Colon (tissue), 2 donors: ENCODE measurements around the gene PRELID3B.

Experiments
- FAIRE-seq: peaks from 2 replicates; lab custom pipeline; 2012; peaks lifted over from hg19 to GRCh38; lab: Jason Lieb, UNC
- donor health status: control.
- donor health status: control.

PRELID3B gene

DNA sequence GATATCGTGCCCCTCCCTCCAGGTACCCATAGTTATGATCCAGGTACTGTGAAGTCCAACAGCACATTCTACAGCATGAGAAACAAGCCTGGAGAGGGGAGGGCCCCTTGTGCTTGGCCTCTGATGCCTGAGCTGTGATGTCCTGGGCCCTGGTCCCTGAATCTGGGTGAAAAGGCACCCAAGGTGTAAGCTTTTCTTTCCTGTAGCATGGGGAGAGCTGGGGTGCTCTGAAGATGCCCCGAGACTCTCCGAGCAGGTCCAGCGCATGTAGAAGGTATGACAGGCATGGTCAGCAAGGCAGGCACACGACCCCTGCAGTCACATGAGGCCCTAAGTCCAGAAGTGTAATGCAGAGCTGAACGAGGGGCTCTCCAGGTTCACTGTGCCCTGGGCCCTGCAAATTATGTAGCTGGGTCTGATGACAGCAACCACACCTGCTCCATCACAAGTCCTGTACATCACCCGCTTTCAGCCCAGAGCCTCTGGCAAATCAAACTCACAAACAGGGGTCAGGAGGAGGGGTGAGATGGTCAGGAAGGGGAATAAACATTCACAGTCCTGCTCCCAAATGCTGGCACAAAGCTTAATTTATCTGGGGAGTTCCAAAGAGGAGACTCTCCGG is 33.8 kb downstream of the PRELID3B start:
- no peak for FAIRE-seq

DNA sequence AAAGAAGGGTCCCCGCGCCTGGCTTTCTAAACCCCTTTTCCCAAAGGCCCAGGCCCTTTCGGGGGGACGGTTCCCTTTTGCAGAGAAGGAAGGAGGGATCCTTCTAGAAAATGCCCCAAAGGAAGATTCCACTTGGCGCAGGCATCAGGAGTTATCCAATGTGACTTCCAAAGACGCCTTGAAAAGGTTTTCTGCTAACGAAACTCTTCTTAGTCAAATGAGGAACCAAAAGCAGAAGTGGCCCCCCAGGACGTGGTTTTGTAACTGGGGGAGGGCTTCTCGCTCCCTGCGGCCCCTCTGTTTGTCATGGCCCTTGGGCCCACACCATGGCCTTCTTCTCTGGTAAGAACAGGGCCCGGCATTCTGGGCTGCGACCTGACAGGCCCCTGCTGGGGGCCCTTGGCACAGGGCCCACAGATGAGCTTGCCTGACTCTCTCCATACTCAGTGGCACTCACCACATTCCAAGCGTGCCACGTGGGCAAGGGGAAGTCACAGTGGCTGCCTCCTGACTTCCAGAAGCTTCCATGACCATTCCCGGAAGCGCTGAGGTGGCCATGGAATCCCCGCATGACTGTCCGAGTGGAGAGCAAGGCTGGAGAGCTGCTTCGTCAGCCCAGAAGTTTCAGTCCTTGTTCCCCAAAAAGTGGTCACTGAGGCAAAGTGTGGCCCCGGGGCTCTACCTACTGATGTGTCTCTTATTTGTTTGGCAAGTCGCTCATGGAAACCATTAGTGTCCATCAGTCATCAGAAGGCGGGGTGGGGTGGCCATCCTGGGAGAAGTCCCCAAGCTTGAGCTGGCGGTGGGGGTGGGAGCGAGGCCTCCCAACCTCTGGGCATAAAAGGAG is 34.7 kb downstream of the PRELID3B start:
- FAIRE-seq: no peak

DNA sequence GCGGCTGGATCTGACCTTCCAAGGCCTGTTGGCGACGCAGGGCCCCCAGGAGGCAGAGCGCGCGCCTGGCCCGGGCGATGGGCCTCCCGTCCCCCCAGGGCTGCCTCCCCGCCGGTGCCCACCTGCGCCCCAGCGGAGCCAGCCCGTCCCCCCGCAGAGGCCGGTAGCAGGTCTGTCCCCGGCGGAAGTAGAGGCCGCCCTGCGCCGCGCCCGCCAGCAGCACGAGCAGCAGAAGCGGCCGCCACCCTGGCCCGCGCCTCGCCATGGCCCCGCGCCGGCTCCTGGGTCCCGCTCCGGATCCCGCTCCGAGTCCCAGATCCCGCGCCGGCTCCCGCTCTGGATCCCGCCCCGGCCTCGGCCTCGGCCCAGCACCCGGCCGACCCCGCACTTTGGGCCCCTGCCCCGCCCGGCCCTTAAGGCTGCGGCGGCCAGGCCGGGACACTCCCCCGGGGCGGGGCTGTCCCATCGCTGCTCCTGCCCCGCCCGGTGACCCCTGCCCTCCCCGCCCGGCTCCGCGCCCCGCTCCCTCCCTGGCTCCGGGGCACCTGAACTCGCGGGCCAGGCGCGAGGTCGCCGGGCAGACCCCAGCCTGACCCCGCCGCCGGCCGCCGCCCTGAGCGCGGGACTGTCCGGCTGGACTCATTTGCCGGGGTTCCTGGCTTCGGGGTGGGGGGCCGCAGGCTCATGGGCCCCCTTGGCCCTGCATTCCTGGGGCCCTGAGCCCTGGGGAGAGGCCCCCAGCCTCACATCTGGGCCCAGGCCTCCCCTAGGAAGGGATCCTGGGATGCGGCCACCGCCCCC is 35.5 kb downstream of the PRELID3B start, which contains the start of gene CTSZ:
Gene CTSZ (minus strand): TSS at position 391 of the 801 bp plus-strand sequence. CDS start 126 bp downstream, at position 265.
- no peak for FAIRE-seq

DNA sequence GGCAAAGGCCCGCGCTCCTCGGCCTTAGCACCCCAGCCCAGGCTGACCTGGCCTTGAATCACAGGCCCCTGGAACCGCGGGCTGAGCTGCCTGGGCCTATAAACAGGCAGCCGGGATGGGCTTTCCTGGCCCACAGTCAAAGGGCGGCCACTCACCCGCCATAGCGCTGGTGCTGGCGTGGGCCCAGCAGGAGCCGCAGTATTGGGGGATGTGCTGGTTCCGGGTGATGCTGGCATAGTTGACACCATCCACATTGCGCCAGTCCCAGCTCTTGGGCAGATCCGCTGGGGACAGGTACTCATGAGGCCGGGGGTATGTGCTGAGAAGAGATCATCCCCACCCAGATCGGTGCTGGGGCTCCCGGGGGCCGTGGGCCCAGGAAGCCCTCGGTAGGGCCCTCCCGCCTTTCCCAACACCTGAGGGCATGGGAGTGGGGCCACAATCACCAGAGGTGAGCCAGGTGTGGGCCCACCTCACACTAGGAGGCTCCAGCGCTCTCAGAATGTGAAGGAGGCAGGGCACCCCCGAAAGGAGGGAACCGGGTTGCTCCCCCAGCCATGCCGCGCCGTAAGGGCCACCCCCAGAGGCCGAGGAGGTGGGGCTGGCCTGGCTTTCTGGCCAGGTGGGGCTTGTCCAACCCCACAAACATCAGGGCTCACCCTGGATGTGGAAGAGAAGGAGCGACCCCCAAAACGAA is 36.3 kb downstream of the PRELID3B start:
- no peak for FAIRE-seq

DNA sequence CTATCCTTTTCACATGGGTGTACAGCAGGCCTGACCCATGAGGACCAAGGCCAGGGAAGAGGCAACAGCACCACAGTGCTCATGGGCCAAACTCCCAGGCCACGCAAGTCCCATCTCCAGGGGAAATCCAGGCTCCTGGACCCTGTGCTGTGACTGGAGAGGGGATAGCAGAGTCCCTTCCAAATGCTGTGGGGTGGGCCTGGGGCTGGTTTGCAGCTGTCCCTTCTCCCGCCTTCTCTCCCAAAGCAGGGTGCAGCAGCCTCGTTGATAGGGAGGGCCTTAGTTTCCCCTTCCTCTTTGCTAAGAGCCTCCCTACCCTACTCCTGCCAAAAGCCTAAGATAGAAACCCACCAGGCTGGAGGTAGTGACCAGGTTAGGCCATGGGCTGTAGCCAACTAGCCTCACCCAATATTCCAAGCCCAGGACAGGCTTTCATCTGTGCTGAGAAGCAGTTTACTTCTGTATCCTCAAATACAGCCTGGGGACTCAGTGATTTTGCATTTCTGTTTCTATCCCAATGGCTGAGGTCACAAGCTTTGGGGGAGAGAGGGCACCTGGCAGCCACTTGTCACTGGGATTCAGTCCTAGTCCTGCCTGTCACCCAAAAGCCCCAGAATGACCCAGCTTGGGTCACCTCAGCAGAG is 36.9 kb downstream of the PRELID3B start:
- FAIRE-seq: no peak

DNA sequence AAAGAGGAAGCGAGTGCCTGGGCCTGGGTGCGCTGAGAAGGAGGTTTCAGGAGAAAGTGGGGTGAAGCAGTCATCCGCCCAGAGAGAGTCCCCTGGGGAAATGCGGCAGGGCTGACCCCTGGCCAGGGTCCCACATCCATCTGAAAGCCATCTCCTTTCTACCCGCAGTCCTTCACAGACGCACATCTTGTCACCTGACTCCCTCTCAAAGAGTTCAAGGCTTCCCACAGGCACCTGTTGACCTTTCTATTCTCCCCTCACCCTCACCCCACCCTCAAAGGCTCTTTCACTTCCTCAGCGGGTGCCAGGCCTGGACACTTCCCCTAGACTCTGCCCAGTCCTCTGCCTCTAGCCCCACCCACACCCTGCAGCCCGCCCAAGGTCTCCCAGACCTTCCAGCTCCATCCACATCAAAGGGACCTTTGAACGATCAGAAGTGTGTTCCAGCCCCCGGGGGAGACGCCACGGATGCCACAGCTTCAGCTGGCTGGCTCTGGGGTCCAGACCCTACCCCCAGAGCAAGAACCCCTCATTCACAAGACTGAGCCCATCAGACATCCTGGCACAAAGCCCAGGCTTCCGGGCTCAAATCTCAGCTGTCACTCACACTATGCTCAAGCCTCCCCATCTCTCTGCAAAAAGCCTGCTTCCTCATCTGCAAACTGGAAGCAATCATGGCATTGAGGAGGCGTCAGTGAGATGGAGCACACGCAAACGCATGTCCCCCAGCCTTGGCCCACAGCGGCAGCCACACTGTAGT is 37.6 kb downstream of the PRELID3B start:
- no peak for FAIRE-seq

DNA sequence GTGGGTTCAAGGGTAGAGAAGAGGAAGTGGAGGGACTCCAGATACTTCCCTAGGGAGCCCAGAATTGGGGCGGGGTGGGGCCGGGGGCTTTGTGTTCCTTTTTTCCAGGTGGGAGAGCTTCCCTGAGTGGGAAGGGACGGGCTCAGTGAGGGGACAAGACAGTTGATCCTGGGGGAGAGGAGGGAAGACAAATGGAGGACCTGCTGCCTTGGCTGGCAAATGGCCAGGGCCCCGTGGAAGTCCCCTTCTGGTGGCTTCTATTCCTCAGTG is 38.2 kb downstream of the PRELID3B start:
- no peak for FAIRE-seq

DNA sequence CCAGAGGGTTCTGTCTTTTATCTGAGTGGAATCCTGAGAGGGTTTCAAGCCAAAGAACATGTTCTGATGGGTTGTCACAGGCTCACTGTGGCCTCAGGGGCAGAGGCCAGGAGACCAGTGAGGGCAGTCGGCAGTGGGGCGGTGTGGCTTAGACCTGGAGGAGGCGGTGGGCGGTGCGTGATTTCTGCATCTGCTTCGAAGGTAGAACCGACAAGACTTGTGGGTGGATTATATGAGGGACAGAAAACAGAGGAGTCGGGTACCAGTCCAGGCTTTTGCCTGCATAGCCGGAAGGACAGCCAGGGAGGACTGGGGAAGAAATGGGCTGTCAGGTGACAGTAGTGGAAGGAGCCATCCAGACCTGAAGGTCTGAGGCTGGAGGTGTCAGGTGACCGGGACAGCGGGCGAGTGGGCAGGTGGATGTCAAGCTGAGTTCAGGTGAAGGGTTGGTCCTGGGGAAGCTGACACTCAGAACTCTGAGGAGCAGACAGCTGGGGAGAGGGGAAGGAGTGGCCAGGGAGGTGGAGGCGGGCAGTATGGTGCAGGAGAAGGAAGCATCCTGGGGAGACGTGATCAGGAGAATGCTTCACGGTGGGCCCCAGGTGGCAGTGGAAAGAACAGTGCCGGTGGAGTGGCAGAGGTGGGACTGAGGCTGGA is 38.6 kb downstream of the PRELID3B start:
- no peak for FAIRE-seq

DNA sequence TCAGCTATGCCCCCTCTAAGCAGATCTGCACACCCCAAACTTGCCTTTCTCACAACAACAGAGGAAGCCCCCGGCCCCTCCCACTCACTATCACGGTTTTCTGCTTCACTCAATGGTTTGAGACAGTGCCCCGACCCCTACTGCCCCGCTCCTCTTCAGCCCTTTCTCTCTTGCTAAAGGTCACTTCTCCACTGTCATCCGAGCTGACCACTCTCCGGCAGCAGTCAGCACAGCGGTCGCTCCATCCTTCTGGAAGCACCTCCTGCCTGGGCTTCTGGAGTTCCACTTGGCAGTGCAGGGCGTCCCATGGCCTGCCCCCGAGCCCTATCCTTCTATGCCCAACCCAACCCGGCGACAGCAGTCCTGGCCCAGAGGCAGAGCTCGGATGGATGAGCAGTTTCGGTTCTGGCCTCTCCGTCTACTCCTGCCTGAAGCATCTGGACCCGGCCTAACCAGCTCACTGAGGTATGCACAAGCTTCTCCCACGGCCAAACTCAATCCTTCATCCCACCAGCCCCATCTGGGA is 39.6 kb downstream of the PRELID3B start:
- no peak for FAIRE-seq

DNA sequence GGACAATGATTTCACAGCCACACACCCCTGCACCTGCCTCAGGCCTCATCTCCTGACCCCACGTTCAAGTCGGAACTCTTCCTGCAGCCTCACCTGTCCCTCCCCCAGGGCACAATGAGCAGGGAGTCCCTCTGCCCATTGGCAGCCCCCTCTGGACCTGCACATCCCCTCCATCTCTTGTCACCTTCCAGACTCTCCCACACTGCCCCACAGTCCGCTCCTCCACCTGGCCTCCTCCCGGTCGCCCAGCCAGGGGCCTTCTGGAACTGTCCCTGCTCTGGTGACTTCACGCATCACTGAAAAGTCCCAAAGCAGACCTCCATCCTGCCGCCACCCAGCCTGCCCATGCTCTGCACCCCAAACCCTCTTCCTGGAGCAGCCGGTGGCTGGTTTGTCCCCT is 40.2 kb downstream of the PRELID3B start:
- FAIRE-seq: no peak

DNA sequence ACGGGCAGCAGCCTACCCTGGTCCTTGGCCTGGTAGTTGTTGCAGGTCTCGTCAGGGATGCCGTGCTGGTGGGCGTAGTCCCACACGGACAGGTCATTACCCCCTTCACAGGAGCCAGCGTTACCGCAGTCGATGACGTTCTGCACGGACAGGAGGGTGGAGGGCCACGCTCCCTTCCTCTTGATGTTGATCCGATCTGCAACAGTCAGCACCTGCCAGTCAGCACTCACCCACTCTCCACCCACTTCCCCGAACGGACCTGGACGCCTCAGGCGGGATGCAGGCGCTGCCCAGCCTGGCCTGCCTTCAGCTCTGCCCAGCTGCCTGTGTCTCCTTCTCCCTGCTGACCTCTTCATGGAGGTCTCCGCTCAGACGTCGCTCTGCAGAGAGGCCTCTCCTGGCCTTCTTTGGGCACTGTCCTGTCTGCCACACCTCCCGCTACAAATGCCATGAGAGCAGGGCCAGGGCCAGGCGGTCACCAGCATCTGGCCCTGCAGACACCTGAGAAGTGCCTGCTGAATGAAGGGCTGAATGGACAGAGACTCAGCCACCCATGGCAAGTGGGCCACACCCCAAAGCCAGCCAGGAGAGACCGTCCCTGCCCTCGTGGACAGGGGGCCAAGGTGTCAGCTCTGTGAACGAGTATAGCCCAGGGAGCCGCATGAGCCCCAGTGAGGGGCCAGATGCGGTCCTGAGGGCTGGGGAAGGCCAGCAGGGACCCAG is 41.0 kb downstream of the PRELID3B start:
- no peak for FAIRE-seq

DNA sequence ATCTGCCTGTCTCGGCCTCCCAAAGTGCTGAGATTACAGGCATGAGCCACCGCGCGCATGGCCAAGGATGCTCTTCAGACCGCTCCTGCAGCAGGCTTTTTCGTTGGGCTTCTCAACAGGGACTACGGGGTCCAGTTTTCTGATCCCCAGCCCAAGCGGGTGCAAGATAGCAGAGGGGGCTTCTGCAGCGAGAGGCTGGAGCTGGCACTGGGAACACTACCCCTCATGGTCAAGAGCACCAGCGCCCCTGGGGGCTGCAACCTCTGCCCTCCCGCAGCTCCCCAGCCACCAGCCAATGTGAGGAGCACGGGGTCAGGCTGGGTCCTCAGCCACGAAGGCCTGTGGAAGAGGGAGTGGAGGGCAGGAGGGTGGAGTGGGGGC is 41.5 kb downstream of the PRELID3B start:
- no peak for FAIRE-seq

DNA sequence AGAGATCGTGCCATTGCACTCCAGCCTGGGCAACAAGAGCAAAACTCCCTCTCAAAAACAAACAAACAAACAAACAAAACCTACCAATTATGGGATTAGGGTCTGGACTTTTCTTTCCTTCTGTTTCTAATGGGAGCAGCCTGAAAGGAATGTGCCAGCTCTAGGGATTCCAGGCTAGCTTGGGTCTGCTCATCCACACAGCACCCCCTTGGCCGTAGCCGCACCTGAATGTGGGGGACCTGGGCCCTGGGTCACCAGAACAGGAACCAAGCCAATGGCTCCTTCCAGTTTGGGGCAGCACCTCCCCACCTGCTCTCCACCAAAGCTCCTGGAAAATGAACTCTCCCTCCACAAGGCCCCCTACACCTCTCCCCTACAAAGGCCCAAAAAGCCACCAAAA is 42.3 kb downstream of the PRELID3B start:
- FAIRE-seq: no peak

DNA sequence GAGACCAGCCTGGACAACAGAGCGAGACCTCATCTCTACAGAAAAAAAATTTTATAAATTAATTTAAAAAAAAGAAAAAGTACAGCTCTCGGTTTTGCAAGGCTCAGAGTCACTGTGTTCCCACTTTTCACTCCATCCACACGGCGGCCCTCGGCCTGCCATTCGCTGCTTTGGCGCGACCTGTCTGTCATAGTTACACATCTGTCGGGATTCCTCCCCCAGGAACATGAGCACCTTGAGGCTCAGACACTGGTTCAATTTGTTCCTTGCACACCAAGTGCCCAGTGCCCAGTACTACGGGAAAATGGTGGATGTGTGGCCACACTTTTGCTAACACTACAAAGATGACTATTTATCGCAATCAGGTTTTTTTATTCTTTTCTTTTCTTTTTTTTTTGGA is 43.9 kb downstream of the PRELID3B start:
- no peak for FAIRE-seq

DNA sequence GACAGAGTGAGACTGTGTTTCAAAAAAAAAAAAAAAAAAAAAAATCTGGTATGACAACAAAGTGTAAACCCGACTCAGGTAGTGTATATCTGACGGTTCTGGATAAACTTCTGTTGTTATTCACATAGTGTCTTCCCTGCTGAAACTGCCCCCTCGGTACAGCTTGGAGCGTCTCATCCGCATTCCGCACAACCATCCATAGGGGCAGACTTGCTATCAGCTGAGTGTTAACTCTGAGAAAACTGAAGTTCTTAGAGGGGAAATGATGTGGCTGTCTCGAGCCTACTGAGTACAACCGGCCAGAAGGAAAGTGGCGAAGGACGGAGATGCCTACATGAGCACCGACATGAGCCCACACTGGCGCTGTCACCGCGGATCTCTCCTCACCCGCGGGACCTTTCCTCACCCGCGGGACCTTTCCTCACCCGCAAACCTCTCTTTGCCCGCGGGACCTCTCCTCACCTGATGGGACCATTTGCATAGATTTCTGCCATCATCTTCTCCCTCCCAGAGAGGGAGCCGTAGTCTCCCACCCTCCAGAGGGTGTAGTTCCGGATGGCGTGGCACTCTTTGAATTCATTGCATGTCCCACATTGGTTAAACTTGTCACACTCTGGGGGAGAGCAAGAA is 45.3 kb downstream of the PRELID3B start:
- FAIRE-seq: no peak

DNA sequence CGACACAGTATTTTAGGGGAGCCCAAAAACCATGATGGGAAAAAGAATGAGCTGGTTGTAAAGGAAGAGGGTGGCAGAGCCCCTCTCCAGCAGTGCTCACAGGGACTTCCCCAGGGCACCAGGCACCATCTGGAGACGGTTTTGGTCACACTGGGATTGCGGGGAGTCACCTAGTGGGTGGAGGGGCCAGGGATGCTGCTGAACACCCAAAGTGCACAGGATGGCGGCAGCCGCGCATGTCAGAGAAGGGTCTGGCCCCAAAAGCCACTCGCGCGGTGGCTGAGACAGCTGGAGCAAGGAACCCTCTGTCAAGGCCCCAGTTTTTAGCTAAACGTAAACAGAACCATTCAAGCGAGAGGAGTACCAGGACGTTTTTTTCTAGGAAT is 46.4 kb downstream of the PRELID3B start:
- FAIRE-seq: no peak

DNA sequence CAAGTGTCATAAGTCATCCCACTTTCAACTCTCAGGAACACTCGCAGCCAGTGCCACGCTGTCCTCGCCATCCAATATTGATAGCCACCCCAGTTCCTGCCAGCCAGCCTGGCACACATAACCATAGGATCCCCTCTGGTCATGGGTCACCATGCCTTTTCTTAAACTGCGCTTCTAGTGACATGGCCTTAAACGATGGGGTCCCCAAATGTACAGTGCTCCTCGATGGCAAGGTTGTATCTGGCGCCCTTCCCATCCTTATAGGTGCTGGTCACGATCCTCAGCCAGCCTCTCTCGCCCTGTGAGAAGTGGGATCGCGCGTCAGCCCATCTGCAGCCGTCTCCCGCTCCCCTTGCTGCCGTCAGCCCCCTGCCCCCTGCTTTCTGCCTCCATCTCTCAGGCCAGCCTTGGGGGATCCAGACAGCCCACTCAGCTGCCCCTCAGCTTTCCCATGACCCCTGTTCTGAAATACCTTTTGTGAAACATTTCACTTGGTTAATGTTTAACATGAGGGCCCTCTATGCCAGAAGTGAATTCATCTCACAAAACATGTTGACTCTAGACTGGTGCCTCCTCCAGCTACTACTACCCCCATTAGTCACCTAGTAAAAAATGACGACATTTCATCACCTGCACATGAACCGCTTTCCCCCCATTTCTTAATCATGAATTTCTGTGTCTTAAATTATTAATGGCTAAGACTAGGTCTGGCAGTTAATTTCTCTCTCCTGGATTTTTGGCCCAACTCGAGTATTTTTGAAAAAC is 46.9 kb downstream of the PRELID3B start:
- FAIRE-seq: no peak

DNA sequence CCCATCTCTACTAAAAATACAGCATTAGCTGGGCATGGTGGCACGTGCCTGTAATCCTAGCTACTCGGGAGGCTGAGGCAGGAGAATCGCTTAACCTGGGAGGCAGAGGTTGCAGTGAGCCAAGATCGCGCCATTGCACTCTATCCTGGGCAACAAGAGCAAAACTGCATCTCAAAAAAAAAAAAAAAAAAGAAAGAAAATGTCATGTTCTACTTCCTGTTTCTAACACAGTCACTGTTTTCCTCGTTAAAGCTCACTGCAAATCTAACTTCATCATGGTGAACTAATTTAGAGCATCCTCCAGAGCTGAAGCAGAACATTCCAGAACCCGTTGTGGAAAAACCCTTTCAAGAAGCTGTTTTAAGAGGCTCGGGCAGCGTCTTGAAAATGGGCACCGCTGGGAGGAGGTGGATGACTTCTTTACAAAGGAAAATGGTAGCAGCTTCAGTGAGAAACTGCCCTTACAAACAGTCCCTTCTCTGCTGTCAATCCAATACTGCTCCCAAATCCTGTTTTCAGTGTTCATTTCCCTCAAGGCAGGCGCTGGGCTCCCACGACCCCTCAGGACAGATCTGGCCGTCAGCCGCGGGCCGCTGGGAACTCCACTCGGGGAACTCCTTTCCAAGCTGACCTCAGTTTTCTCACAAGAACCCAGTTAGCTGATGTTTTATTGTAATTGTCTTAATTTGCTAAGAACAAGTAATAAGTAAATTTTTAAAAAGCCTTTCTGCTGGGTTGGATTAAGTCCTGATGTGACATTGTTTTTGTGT is 48.0 kb downstream of the PRELID3B start:
- no peak for FAIRE-seq
